Fibroblast of skin of right quadriceps (primary cell): ENCODE results near the gene NDFIP1.
"Not testable (repeated sequence)": the region's sequence is repeated elsewhere in the genome, so short reads cannot be mapped to it uniquely, and the experiment has no call there.

ENCODE experiments used
- DNase-seq: peaks from one replicate; pipeline ENCODE4 v3.0.0-alpha.2; 2013

Gene NDFIP1, protein sequence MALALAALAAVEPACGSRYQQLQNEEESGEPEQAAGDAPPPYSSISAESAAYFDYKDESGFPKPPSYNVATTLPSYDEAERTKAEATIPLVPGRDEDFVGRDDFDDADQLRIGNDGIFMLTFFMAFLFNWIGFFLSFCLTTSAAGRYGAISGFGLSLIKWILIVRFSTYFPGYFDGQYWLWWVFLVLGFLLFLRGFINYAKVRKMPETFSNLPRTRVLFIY

GRCh38 chr5:142108432-142109330 lies at the start of gene NDFIP1:
Gene NDFIP1, plus strand, starts transcription at chr5:142108779. Its CDS starts 196 bp downstream, at chr5:142108975.
- peak; percentile 78 for DNase-seq

DNA sequence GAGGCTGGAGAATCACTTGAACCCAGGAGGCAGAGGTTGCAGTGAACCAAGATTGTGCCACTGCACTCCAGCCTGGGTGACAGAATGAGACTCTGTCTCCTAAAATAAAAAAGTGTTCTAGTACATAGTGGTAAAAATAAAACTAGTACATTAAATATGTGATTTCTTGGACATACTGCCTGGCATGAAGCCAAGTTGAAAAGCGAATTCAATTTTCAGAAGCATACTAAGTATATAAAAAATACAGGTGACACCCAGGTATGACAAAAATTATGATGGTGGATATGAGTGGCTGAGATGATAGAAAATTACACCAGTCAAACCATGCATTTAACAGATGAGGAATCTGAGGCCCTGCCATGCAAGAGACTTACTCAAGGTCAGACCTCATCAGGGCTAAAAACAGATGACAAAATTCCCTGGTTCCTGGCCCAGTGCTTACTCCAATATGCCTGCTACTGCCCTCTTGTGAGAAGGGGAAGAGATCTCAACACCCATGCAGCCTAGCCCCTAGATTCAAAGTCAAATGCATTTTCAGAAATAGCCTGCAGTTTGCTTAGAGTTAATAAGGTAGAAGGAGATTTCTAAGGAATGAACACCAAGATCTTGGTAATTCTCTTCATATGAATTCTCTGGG lies 49.2 kb upstream of the NDFIP1 start:
- DNase-seq = no peak

- no peak for DNase-seq
Observed at GRCh38 chr5:142063376-142063775, 45.2 kb upstream of the NDFIP1 start.

- peak; percentile 74 for DNase-seq
Observed at GRCh38 chr5:142063878-142064331, 44.7 kb upstream of the NDFIP1 start.

- DNase-seq = peak; percentile 18
Observed at GRCh38 chr5:142065273-142065672, 43.3 kb upstream of the NDFIP1 start.

GRCh38 chr5:142069606-142070399 lies 38.8 kb upstream of the NDFIP1 start:
- DNase-seq = no peak

- no peak for DNase-seq
Observed at GRCh38 chr5:142070734-142071133, 37.8 kb upstream of the NDFIP1 start.

GRCh38 chr5:142072488-142072887 lies 36.1 kb upstream of the NDFIP1 start:
- no peak for DNase-seq

- DNase-seq = no peak
Observed at GRCh38 chr5:142073362-142073988, 35.1 kb upstream of the NDFIP1 start.

DNA sequence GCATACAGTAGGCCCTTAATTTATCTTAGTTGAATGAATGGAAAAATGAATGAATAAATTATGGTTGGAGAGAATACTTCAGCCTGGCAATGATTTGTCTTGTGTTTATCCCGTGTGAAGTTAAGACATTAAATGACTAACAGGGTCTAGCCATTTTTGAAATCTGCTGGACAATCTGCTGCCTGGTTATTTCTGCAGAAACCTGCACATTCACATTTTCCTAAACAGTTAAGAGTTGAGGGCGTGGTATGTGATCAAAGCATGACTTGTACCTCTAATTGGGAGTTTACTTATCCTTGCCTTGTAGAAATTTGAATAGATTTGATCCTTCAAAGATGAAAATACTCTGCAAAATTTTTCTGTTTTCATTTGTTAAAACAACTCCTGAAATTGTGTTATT lies 34.6 kb upstream of the NDFIP1 start:
- DNase-seq = no peak

- no peak for DNase-seq
Observed at GRCh38 chr5:142078221-142078620, 30.4 kb upstream of the NDFIP1 start.

DNA sequence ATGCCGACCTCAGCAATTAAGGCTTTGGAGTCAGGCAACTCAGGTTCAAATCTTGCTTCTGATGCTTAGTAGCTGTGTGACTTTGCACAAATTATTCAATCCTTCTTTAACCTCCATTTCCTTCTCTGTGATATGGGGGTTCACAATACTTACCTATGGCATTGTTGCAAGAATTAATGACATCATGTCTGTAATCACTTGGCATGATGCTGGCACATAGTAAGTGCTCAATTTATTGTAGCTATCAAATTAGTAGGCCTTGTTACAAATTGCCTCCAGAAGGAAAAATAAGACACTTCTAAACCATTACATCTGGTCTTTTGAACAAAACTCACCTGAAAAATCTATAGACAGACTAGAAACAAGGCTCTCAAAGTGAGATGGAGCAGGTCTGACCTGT lies 29.9 kb upstream of the NDFIP1 start:
- no peak for DNase-seq

DNA sequence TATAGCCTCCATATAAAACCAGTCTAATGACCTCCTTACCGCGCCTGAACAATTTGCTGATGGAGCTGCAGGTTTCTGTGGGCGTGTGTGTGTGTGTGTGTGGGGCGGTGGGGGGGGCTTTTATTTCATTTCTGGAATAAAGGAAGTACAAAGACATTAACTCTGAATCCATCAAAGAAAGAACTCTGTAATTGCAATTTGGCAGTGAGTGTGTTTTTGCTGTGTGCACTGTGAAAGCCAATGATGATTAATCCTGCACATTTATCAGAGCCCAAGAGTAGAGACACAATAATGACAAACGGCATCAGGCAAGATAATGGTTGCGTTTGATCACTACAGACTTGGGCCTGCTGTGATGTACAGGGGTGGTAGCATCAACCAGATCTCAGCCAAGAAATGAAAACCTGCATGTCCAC lies 29.3 kb upstream of the NDFIP1 start:
- DNase-seq = no peak

DNA sequence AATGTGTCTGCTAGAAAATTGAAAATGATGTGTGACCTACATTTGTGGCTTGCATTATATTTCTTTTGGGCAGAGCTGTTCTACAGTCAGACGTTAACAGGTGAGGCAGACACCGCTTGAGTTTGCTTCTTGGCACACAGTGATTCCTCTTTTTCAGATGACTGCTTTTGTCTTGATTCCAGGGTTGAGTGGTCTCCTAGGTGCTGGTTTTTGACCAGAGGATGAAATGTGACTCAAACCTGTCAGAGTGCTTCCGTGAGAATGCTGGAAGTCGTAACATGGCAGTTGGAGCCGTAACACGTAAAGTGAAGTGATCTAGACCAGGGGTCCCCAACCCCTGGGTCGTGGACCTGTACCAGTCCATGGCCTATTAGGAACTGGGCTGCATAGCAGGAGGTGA lies 28.3 kb upstream of the NDFIP1 start:
- no peak for DNase-seq

DNA sequence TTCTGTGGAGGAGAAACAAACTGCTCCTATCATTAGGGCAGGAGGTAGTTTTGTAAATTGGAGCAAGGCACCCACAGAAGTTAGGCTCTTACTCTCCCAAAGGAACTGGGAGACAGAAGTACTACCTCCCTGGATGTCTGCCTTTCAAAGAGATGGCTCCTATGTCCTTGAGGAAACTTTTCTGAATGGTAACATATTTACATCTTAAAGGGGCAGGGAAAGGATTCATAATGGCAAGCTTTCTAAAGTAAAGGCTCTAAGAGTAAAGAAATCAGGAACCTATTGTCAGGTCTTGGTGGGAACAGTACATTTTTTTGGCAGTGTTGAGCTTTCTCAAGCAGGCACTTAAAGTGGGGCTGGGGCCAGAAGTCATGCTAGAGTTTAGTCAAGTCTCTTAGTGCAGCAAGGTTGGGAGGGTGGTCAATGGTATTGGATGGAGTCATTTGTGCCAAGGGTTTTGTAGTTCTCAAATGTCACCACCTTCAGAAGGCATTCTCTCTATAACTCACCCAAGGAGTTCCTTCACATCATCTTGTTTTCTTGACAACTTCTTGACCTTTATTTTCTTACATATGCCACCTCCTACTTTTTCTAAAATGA lies 26.3 kb upstream of the NDFIP1 start:
- DNase-seq = no peak

GRCh38 chr5:142086229-142086628 lies 22.4 kb upstream of the NDFIP1 start:
- DNase-seq = no peak

DNA sequence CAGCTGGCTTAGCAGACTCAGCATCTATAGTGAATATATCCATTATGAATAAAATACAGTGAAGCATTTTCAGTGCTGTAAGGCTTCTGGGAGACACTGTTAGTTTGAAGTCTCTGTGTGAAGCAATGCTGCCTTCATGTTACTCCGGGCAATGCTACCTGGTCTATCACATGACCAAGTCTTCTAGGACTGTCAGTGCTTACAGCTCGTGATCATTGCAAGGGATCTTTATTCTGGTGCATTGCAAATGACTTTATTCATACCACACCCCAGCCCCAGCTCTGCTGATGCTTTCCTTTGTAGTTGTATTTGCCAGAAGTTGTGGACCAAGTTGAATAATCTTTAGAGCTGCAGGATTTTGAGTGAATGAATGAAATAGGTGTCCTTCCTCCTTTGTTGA lies 21.9 kb upstream of the NDFIP1 start:
- no peak for DNase-seq

- DNase-seq = no peak
Observed at GRCh38 chr5:142087920-142088679, 20.5 kb upstream of the NDFIP1 start.

GRCh38 chr5:142088855-142089479 lies 19.6 kb upstream of the NDFIP1 start:
- DNase-seq = not testable (repeated sequence)

DNA sequence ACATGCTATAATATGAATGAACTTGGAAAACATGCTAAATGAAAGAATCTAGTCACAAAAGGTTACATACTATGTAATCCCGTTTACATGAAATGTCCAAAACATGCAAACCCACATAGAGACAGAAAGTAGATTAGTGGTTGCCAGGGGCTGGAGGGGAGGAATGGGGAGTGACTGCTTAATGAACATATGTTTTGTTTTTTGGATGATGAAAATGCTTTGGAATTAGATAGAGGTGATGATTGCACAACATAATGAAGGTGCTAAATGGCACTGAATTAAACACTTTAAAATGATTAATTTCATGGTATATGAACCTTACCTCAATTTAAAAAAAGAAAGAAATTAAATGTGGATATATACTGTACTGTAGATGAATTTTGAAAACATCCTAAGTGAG lies 17.6 kb upstream of the NDFIP1 start:
- DNase-seq = no peak

- no peak for DNase-seq
Observed at GRCh38 chr5:142091922-142092321, 16.7 kb upstream of the NDFIP1 start.
